COLO668 (cell line): ENCODE results near the gene FRMD5.

Experiments
- DNase-seq: peaks from one replicate; lab custom pipeline; 2025; ENCODE audit not compliant: unreplicated experiment; lab: John Stamatoyannopoulos, UW

The FRMD5 gene

GRCh38 chr15:43981576-43981975 lies 213.5 kb downstream of the FRMD5 start:
- DNase-seq: no peak

DNA sequence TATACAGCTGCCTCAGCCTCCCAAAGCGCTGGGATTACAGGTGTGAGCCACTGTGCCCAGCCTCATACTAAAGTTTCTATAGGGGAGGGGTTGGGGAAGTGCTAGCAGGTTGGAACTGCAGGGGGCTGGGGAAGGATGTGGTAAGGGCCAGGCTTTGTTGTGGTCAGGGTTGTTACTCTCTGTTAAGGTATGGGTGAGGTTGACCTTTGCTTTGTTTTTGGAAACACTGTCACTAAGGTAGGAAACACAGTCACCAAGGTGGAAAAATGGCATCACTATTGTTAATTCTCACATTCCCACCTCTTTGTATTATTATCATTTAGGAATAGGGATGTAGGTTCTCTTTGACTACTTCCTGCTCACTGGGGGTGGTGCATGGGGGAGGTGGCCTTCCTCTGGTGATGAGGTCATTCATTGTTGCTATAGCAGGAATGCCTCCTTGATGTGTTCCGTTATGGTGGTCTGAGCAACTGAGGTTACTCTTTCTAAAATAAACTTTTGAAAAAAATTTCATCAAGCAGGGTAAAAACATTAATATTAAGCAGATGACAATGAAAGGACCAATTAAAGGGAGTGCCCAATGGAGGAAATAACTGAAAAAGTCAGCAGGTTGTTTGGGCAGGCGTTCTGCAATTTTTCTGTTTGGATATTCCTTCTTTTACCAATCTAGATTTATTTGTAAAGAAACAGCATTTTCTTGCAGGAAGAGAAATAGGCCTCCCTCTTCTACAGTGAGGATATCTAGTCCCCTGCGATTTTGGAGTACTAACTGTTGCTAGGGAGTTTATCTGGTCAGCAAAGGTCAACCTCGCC lies 217.8 kb downstream of the FRMD5 start:
- peak; percentile 32 for DNase-seq

- DNase-seq: no peak
Observed at GRCh38 chr15:43975770-43976169, 219.3 kb downstream of the FRMD5 start.

DNA sequence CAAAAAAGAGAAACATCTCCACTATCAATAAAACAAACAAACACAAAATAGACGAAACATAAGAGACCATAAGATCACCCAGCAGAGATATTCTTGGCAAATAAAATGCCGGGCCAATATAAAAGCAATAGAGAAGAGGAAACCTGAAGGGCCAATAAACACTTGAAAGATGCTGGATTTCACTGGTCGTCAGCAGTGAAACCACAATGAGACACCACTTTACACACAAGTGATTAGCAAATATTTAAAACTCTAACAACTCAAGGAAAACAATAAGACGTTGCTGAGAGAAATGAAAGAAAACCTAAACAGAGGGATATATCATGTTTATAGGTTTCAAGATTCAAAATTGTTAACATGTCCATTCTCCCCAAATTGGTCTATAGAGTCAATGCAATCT lies 219.7 kb downstream of the FRMD5 start:
- DNase-seq: no peak

DNA sequence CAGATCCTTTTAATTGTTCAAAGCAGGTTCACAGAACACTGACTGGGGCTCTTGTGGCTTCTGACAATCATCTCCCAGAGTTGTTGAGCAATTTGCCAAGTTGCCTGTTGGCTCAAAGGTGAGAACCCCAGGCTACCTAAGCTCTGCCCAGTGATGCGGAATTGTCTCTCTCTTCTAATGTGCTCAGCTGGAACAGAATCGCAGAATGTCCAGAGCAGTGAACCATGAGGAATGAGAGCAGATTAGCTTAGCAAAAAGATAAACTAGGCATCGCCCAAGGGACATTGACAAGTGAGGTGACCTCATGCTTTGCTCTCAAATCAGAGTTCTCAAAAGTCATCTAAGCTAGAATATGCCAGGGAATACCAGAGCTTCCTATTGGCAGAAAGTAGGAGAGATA lies 220.2 kb downstream of the FRMD5 start:
- DNase-seq: peak; percentile 31

DNA sequence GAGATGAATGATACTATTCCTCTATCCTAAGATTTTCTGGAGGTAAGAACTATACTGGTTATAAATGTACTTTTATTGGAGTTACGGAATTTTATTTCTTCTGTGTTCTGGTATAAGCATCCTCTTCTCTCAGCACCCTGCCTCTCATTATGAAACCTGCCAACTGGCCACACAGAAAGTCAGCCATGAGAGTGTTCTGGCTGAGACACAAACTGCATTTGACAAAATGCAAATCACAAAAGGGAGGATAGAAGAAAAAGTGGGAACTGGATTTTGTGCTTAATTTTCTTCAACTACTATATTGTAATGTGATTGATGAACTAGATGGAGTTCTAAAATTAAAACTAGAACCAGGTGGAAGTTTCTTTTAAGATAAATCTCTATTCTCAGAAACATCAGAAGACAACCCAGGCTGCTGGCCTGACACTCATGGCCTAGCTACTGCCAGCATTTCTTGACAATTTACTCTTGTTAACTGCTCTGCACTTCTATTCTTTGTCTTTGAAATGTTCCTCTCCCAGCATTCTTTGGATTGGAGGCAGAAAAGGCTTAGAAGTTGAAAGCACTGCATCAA lies 225.2 kb downstream of the FRMD5 start:
- DNase-seq: no peak

GRCh38 chr15:43968551-43968950 lies 226.5 kb downstream of the FRMD5 start:
- DNase-seq: no peak

DNA sequence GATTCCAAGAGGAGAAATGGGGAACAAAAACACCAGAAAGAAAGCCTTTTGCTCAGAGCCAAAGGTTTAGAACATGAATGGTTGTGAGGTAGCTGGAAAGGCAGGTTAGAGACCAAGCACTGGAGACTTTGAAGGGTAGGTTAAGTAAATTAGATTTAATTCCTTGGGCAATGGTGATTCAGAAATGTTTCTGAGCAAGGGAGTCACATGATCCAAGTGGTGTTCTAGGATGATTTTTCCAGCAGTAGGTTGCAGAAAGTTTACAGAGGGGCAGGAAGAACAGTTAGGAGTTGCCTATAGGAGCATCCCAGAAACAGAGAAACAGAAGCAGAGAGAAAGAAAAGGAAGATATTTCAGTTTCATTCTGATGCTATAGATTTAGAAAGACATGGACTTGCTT lies 228.4 kb downstream of the FRMD5 start:
- no peak for DNase-seq

DNA sequence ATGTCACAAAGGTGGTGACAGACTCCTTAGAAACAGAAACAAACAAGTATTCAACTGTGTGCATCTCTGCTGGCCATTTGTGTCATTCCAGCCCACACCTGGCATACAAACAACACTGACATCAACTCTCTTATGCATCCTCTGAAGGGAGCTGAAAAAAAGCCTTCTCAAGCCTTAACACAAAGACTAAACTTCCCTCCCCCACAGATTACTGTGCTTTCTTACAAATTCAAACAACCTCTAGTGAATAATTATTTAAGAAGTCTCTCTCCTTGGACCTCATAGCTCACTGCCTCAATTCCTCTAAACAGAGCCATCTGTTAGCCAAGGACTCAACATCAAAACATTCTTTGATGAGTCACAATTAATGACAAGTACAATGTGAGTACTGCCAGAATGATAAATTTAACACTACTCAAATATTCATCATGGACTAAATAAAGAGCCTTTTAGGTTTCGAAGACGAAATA lies 236.2 kb downstream of the FRMD5 start:
- no peak for DNase-seq

- DNase-seq: no peak
Observed at GRCh38 chr15:43957724-43958123, 237.3 kb downstream of the FRMD5 start.

- DNase-seq: no peak
Observed at GRCh38 chr15:43955140-43955539, 239.9 kb downstream of the FRMD5 start.

GRCh38 chr15:43954181-43954621 lies 240.9 kb downstream of the FRMD5 start:
- DNase-seq: no peak

DNA sequence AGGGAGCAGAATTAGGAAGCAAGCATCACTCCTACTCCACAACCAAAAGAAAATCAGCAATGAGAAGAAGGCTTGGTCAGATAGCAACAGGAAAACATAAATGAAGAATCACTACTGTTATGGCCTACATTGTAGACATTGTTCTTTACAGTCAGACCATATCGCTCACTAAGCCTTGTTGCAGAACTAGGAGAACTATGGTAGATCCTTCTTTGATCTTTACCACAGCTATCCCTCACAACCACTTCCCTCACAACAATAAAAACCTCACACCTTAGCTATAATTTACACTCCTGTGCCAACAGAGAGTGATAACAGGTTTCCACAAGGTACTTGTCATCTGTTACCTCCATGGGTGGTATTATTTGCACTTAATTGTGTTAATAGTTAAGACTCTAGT lies 241.7 kb downstream of the FRMD5 start:
- no peak for DNase-seq

GRCh38 chr15:43950531-43950930 lies 244.5 kb downstream of the FRMD5 start:
- no peak for DNase-seq

GRCh38 chr15:43948691-43949325 lies 246.3 kb downstream of the FRMD5 start:
- DNase-seq: no peak

- no peak for DNase-seq
Observed at GRCh38 chr15:43943511-43943910, 251.6 kb downstream of the FRMD5 start.

GRCh38 chr15:43942194-43942593 lies 252.9 kb downstream of the FRMD5 start:
- DNase-seq: no peak

DNA sequence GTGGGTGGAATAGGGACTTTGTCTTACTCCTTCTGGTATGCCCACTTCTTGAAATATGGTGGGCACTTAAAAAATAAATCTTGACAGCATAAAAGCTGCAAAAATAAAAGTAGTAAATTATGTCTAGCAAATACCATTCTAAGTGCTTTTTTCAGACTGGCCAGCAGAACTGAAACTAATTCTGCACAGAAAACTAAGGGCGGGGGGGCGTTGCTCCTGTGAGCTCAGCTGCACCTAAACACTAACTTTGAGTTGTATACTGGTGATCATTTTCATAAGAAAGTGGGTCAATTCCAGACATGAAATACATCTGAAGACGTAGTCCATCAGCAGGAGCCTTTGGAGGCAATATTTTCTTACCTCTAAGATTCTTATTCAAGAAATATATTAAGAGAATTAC lies 253.5 kb downstream of the FRMD5 start:
- no peak for DNase-seq

DNA sequence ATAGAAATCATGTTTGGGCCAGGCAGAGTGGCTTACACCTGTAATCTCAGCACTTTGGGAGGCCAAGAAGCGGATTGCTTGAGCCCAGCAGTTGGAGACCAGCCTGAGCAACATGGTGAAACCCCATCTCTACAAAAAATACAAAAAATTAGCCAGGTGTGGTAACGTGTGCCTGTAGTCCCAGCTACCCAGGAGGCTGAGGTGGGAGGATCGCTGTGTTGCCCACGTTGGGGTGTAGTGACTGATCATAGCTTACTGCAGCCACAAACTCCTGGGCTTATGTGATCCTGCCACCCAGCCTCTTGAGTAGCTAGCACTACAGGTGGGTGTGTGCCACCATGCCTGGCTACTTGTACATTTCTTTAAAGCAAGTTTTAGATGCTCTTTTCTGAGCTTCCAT lies 254.0 kb downstream of the FRMD5 start:
- no peak for DNase-seq

DNA sequence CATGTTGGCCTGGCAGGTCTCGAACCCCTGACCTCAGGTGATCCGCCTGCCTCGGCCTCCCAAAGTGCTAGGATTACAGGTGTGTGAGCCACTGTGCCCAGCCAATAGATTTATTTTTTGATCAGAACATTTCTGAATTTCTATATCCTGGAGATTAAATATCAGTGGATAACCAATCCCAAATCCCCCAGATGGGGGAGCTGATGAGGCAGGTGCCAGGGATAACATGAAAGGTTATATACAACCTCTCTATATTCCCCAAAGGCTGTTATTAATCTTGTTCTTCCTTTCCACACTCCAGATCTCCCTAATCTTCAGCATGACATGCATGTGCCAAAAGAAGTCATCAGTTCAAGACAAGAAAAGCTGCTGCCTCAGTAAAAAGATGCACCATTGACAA lies 256.0 kb downstream of the FRMD5 start:
- peak; percentile 20 for DNase-seq

DNA sequence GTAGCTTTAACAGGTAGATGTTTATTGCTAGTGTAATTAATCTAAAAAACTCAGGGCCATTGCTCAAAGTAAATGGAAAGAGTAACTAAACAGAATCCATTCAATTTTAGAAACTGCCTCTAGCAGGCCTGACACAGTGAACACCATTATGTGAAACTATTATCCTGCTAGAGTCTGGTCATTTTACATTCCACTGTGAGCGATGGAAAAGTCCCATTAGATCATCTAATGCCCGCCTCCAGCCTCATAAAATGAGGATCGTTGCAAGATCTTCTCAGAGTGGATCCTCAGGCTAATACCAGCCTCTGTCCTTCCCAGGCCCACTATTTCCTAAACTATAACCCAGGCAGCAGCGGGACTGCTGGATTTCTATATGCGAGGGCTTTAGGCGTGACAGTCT lies 260.6 kb downstream of the FRMD5 start:
- DNase-seq: no peak

- DNase-seq: no peak
Observed at GRCh38 chr15:43932907-43933306, 262.2 kb downstream of the FRMD5 start.
